ENCODE data around the gene RGL1.

DNA sequence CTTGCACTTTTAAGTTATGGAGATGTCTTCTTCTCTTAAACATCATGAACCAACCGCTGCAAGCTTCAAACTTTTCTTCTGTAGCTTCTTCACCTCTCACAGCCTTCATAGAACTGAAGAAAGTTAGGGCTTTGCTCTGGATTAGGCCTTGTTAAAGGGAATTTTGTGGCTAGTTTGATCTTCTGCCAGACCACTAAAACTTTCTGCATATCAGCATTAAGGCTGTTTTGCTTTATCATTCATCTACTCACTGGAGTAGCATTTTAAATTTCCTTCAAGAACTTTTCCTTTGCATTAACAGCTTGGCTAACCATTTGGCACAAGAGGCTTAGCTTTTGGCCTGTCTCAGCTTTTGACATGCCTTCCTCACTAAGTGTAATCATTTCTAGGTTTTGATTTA lies 43.0 kb upstream of the RGL1 start:
- TF ChIP-seq, protein P1, sequence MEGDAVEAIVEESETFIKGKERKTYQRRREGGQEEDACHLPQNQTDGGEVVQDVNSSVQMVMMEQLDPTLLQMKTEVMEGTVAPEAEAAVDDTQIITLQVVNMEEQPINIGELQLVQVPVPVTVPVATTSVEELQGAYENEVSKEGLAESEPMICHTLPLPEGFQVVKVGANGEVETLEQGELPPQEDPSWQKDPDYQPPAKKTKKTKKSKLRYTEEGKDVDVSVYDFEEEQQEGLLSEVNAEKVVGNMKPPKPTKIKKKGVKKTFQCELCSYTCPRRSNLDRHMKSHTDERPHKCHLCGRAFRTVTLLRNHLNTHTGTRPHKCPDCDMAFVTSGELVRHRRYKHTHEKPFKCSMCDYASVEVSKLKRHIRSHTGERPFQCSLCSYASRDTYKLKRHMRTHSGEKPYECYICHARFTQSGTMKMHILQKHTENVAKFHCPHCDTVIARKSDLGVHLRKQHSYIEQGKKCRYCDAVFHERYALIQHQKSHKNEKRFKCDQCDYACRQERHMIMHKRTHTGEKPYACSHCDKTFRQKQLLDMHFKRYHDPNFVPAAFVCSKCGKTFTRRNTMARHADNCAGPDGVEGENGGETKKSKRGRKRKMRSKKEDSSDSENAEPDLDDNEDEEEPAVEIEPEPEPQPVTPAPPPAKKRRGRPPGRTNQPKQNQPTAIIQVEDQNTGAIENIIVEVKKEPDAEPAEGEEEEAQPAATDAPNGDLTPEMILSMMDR (IDR thresholded peaks at IDR 0.05): no peak
- no peak for TF ChIP-seq POLR2A (IDR thresholded peaks at IDR 0.05; ENCODE audit: low read depth)

Data from esophagus muscularis mucosa (tissue), 3 donors.